Activated CD4-positive, alpha-beta memory T cell treated with anti-CD3 and anti-CD28 coated beads, Interleukin-2, amount 10 ng/mL, durations not matched to agents 7 days and 5 days (primary cell): ENCODE results near the gene OGDHL. TPM values are rescaled to one million over a fixed set of nuclear protein-coding genes. Genes with fewer than 3 reads are reported as not detected.

Experiments
- CTCF ChIA-PET: fragments of 350-600 bp; sonication (Branson Sonifier 250); formaldehyde crosslinking; loops from one replicate; lab custom pipeline; 2021; ENCODE audit warnings: antibody characterized with exemption, inconsistent platforms; lab: Charles Lee
- POLR2A ChIA-PET: fragments of 350-600 bp; sonication (Branson Sonifier 250); formaldehyde crosslinking; loops from one replicate; lab custom pipeline; 2021; ENCODE audit warnings: antibody characterized with exemption; lab: Charles Lee
- DNase-seq: peaks from one replicate; pipeline ENCODE4 v3.0.0-alpha.2; 2020
- H3K27ac Mint-ChIP-seq: one replicate; pipeline ENCODE4 v1.8.0; 2021; ENCODE audit warnings: mild to moderate bottlenecking, mixed read lengths
- H3K27me3 Mint-ChIP-seq: one replicate; pipeline ENCODE4 v1.8.0; 2021; ENCODE audit warnings: mixed read lengths
- H3K36me3 Mint-ChIP-seq: one replicate; pipeline ENCODE4 v1.8.0; 2021; ENCODE audit warnings: low read depth, mixed read lengths
- H3K4me1 Mint-ChIP-seq: one replicate; pipeline ENCODE4 v1.8.0; 2021; ENCODE audit warnings: mixed read lengths
- H3K4me3 Mint-ChIP-seq: one replicate; pipeline ENCODE4 v1.8.0; 2021; ENCODE audit warnings: mild to moderate bottlenecking, mixed read lengths
- H3K9me3 Mint-ChIP-seq: one replicate; pipeline ENCODE4 v1.8.0; 2021; ENCODE audit warnings: mixed read lengths
- total RNA-seq, 2 experiments: library from RNA; stranded (reverse); gene quantifications; one replicate each; pipeline ENCODE4 v1.2.3, GENCODE V29; 2021

Gene OGDHL
- total RNA-seq, 2 experiments from 2014 or later: not detected

DNA sequence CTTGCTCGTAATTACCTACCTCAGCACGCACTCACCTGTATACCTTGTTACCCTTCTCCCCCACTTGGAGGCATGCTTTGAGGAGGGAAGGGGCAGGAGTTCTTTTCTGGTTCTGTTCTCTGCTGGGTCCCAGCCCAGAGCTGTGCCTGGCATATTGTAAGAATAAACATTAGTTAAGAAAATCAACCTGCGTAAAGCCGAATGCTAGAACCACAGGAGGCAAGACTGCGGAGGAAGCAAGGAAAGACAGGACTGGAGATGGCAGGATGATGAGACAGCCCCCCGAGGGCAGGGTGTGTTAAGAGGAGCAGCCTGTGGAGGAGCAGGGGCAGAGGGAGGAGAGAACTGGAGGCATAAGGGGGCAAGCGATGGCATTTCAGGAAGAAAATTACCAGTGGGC is 73.2 kb downstream of the OGDHL start:
- Mint-ChIP-seq H3K27me3 (peaks cover 61% of the 10 kb centered on the region), H3K36me3 (no peaks in the 10 kb centered on the region), H3K27ac (no peak overlapping the region), H3K9me3 (peaks cover 1% of the 10 kb centered on the region), H3K4me3 (no peak overlapping the region), H3K4me1 (no peaks in the 10 kb centered on the region)
- CTCF ChIA-PET: interaction anchor here (1.1 kb wide), 1 partner anchor 94 kb away, joined by 6 read pairs; no protein-coding TSS in a partner anchor
- DNase-seq: no peak
- POLR2A ChIA-PET: no interaction called here

DNA sequence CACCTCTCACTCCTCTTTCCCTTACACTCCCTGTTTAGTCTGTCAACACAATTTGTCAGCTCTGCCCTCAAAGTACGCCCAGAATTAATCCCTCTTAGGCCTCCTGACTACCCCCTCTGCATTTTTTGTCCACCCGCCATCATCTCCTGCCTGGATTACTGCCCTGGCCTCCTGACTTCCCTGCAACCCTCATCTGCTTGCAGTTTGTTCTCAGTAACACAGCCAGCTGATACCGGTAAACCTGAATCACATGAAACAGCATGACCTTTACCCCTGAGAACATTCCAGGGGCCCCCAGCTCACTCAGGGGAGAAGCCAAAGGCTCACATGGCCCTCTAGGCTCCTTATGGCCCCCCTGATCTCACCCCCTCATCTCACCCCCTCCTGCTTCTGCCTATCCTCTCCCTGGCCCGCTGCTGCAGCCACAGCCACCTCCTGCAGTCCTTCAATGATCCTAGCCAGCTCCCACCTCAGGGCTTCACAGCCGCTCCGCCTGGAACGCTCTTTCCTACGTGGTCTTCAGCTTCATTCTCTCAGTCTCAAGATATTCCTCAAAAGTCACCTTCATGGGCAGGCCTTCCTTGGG is 73.8 kb downstream of the OGDHL start:
- peaks cover 59% of the 10 kb centered on the region for H3K27me3 Mint-ChIP-seq
- CTCF ChIA-PET: interaction anchor here (1.1 kb wide), 1 partner anchor 93 kb away, joined by 6 read pairs; no protein-coding TSS in a partner anchor
- no peaks in the 10 kb centered on the region for H3K36me3 Mint-ChIP-seq
- no peak overlapping the region for H3K27ac Mint-ChIP-seq
- no peak for DNase-seq
- no peaks in the 10 kb centered on the region for H3K4me1 Mint-ChIP-seq
- peaks cover 1% of the 10 kb centered on the region for H3K9me3 Mint-ChIP-seq
- POLR2A ChIA-PET: no interaction called here
- H3K4me3 Mint-ChIP-seq: no peak overlapping the region

DNA sequence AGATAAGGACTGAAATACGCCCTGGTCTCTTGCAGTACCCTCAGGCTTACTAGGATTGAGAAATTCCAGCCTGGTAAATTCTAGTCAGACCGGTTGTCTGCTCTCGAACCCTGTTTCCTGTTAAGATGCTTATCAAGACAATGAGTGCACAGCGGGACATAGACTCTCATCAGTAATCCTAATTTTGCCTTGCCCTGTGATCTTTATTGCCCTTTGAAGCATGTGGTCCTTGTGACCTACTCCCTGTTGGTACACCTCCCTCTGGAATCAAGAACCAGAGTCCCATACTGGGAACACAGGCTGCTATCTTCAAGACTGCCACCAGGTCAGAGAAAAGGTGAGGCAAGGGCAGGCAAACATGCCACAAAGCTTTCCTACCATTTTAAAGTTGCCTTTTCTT is 75.5 kb downstream of the OGDHL start:
- Mint-ChIP-seq H3K9me3 (peaks cover 1% of the 10 kb centered on the region), H3K27ac (no peak overlapping the region), H3K4me1 (no peaks in the 10 kb centered on the region), H3K27me3 (peaks cover 49% of the 10 kb centered on the region), H3K4me3 (no peak overlapping the region), H3K36me3 (no peaks in the 10 kb centered on the region)
- ChIA-PET POLR2A (no interaction called here), CTCF (no interaction called here)
- no peak for DNase-seq

Other genes with a start within 250 kb of the OGDHL start
- 10 to 100 TPM; 24.9 to 29.2 TPM for gene ERCC6, start 223.2 kb downstream of the OGDHL start, total RNA-seq
- gene SLC18A3, start 152.0 kb downstream of the OGDHL start, total RNA-seq: not detected
- not detected for gene CHAT, start 148.3 kb downstream of the OGDHL start, total RNA-seq
- not detected for gene C10orf53, start 82.7 kb downstream of the OGDHL start, total RNA-seq
- 10 to 100 TPM; 28.5 to 28.8 TPM for gene PARG, start 179.7 kb upstream of the OGDHL start, total RNA-seq
- gene TIMM23B, start 179.7 kb upstream of the OGDHL start, total RNA-seq: 10 to 100 TPM; 13.0 to 14.8 TPM
- gene AGAP6, start 226.1 kb upstream of the OGDHL start, total RNA-seq: 10 to 100 TPM in 1 of 2 experiments, 1 to 10 TPM in 1; 9.8 to 11.9 TPM